ENCODE results near the gene ABCD4. TPM values are rescaled to one million over a fixed set of nuclear protein-coding genes. Genes with fewer than 3 reads are reported as not detected.

ABCD4 gene
- polyA plus RNA-seq, 1 of the 3 experiments (the other 2 are of a cell fraction) = 37.0 TPM

DNA sequence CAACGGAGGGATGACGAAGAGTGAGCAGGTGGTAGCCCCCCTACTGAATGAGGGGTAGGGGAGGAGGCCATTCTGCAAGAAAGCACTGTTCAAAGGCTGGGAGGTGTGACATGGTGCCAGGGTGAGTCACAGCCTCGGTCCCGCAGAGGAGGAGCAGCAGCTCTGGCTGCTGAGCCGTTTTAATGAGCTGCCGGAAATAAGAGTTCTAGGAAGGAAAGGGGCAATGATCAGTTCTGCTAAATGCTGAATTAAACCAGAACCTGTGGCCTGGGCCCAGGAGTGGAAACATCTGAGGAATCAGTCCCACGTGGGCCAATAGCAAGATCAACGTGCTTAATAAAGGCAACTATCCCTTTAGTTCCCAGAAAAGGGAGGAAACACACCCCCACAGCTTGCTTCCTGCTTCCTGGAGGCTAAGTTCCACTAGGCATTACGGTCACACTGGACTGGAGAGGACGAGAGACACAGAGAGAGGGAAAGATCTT is 3.6 kb downstream of the ABCD4 start:
- WGBS (ENCODE audit: low lambda C conversion rate) = 89% methylated on average over 10 of the region's 10 CpGs
- no peak for DNase-seq
- Histone ChIP-seq H3K27me3 (ENCODE audit: insufficient read depth) (no peaks in the 10 kb centered on the region), H3K4me3 (ENCODE audit: low read depth in 2 of 2, low read length in 1 of 2) (no peak overlapping the region), H3K4me1 (ENCODE audit: control insufficient read depth in 1 of 2, insufficient read depth in 2 of 2, low read depth in 1 of 2, low read length in 1 of 2) (no peaks in the 10 kb centered on the region; a peak in 1 of 4 replicates), H3K4me2 (no peak overlapping the region), H3F3A (replicated peaks; ENCODE audit: insufficient read depth) (peaks cover 6% of the 10 kb centered on the region), H3K27ac (ENCODE audit: low read depth in 2 of 2, low read length in 1 of 2) (no peak overlapping the region), H3K9me2 (no peaks in the 10 kb centered on the region), H3K79me2 (ENCODE audit: insufficient read depth) (peaks cover 39% of the 10 kb centered on the region), H3K9ac (no peak overlapping the region), H4K20me1 (ENCODE audit: insufficient read depth) (no peaks in the 10 kb centered on the region), H3K9me3 (no peaks in the 10 kb centered on the region), H2AFZ (ENCODE audit: low read depth) (no peak overlapping the region), H3K36me3 (replicated peaks in 1 of 2; ENCODE audit: control insufficient read depth in 1 of 2, insufficient read depth in 2 of 2, low read length in 1 of 2) (peaks cover 16 to 40% of the 10 kb centered on the region in 2 experiments)
- POLR2A ChIA-PET = no interaction called here
- CTCF ChIA-PET = interaction anchor here (1.0 to 2.8 kb wide), 3 partner anchors 15 to 180 kb away, joined by 5 to 8 read pairs (median 5); no protein-coding TSS in a partner anchor
- TF ChIP-seq, protein P1, sequence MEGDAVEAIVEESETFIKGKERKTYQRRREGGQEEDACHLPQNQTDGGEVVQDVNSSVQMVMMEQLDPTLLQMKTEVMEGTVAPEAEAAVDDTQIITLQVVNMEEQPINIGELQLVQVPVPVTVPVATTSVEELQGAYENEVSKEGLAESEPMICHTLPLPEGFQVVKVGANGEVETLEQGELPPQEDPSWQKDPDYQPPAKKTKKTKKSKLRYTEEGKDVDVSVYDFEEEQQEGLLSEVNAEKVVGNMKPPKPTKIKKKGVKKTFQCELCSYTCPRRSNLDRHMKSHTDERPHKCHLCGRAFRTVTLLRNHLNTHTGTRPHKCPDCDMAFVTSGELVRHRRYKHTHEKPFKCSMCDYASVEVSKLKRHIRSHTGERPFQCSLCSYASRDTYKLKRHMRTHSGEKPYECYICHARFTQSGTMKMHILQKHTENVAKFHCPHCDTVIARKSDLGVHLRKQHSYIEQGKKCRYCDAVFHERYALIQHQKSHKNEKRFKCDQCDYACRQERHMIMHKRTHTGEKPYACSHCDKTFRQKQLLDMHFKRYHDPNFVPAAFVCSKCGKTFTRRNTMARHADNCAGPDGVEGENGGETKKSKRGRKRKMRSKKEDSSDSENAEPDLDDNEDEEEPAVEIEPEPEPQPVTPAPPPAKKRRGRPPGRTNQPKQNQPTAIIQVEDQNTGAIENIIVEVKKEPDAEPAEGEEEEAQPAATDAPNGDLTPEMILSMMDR (IDR thresholded peaks at IDR 0.05) = no peak
- TF ChIP-seq FOXJ3 (CRISPR knock-in tag; IDR thresholded peaks at IDR 0.05) (no peak), USF2 (IDR thresholded peaks at IDR 0.05; ENCODE audit: borderline replicate concordance, low read depth, low read length) (no peak), RXRA (IDR thresholded peaks at IDR 0.05; ENCODE audit: borderline replicate concordance, low read depth) (no peak), MEF2A (IDR thresholded peaks at IDR 0.05; ENCODE audit: borderline replicate concordance, low read depth) (no peak), GATA2 (CRISPR knock-in tag; IDR thresholded peaks at IDR 0.05) (no peak), POLR2AphosphoS5 (IDR thresholded peaks at IDR 0.05; ENCODE audit: low read depth, low read length) (no peak), SMC3 (IDR thresholded peaks at IDR 0.05; ENCODE audit: low read depth, low read length) (no peak), TAF1 (IDR thresholded peaks at IDR 0.05; ENCODE audit: borderline replicate concordance, low read depth, low read length) (no peak), EZH2phosphoT487 (IDR thresholded peaks at IDR 0.05; ENCODE audit: borderline replicate concordance, low read depth) (no peak), JUND (IDR thresholded peaks at IDR 0.05) (no peak), CHD2 (IDR thresholded peaks at IDR 0.05; ENCODE audit: low read length, partially characterized antibody) (no peak), YY1 (IDR thresholded peaks at IDR 0.05; ENCODE audit: low read depth) (no peak), FOXM1 (IDR thresholded peaks at IDR 0.05; ENCODE audit: low read depth) (no peak), TEAD4 (IDR thresholded peaks at IDR 0.05; ENCODE audit: borderline replicate concordance, insufficient read depth) (no peak)
- TF ChIP-seq, protein P2, sequence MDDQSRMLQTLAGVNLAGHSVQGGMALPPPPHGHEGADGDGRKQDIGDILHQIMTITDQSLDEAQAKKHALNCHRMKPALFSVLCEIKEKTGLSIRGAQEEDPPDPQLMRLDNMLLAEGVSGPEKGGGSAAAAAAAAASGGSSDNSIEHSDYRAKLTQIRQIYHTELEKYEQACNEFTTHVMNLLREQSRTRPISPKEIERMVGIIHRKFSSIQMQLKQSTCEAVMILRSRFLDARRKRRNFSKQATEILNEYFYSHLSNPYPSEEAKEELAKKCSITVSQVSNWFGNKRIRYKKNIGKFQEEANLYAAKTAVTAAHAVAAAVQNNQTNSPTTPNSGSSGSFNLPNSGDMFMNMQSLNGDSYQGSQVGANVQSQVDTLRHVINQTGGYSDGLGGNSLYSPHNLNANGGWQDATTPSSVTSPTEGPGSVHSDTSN (IDR thresholded peaks at IDR 0.05) = no peak
- TF ChIP-seq, protein P3, sequence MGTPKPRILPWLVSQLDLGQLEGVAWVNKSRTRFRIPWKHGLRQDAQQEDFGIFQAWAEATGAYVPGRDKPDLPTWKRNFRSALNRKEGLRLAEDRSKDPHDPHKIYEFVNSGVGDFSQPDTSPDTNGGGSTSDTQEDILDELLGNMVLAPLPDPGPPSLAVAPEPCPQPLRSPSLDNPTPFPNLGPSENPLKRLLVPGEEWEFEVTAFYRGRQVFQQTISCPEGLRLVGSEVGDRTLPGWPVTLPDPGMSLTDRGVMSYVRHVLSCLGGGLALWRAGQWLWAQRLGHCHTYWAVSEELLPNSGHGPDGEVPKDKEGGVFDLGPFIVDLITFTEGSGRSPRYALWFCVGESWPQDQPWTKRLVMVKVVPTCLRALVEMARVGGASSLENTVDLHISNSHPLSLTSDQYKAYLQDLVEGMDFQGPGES (IDR thresholded peaks at IDR 0.05; ENCODE audit: low read depth, low read length) = no peak

Measured in SK-N-SH (cell line).